Lower lobe of right lung (tissue), 2 donors: ENCODE data around the gene TNC. TPM values are rescaled to one million over a fixed set of nuclear protein-coding genes. Genes with fewer than 3 reads are reported as not detected.

Experiments used
- ATAC-seq, 2 donors: fragments of 200-7000 bp; cut with Tn5 transposase; one replicate each; pipeline ENCODE4 v1.9.1; 2020 to 2022; ENCODE audit warnings: mild to moderate bottlenecking in 2 of 2, moderate library complexity in 2 of 2
- DNase-seq: peaks from one replicate; pipeline ENCODE4 v3.0.0-alpha.2; 2020
- H3K27ac ChIP-seq: fragments of 200-600 bp; one replicate; pipeline ENCODE4 v1.8.0; 2022
- H3K27me3 ChIP-seq: fragments of 200-600 bp; one replicate; pipeline ENCODE4 v1.8.0; 2022; ENCODE audit warnings: low read depth
- H3K36me3 ChIP-seq: fragments of 200-600 bp; one replicate; pipeline ENCODE4 v1.8.0; 2022; ENCODE audit warnings: mild to moderate bottlenecking
- H3K4me1 ChIP-seq: fragments of 200-600 bp; one replicate; pipeline ENCODE4 v1.8.0; 2022
- H3K4me3 ChIP-seq: fragments of 200-600 bp; one replicate; pipeline ENCODE4 v1.8.0; 2022; ENCODE audit warnings: mild to moderate bottlenecking
- H3K9me3 ChIP-seq: fragments of 200-600 bp; one replicate; pipeline ENCODE4 v1.8.0; 2022
- intact Hi-C: fragments of 100-400 bp; cut with DNase I; formaldehyde crosslinking; loops from one replicate; pipeline ENCODE4 v1.11.0; 2022
- total RNA-seq: library from RNA; stranded (reverse); fragmentation: NEBNext Ultra II Directional; extraction: Animal tissue kit (Norgen Biotek cat#: 25700); gene quantifications from one replicate; pipeline ENCODE4 v1.2.1, GENCODE V29; 2021
- TF ChIP-seq, protein P1 (sequence below): fragments of 200-600 bp; IDR thresholded peaks from one replicate; pipeline ENCODE4 v1.8.0; 2022; ENCODE audit warnings: antibody characterized with exemption, mild to moderate bottlenecking
- donor health status: DM: no; HTN: yes; CAD: no; lungs with severe emphysema.

Gene TNC
- total RNA-seq, 1 donor from 2014 or later, result 18.5 TPM

DNA sequence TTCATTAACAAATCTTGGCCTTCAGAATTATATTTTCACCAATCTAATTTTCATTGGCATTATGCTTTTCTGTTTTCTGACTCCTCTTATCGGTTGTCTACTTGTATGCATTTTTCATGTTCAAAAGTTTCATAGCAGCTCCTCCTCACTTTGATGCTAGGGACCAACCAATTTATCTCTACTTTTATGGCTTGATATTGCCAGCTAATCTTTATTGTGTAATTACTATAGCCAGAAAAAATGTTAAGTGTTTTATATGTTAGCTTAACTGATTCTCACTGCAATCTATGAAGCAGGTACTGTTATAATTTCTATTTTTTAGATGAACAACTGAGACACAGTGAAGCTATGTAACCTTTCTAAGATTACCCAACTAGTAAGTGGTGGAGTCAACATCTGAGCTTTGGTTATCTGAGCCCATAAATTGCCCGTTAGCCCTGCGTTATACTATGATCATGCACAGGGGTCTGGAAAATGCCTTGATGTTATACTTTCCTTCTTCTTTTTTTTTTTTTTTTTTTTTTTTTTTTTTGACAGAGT lies 34.4 kb upstream of the TNC start:
- no peak for ATAC-seq
- Histone ChIP-seq H3K27ac (no peak overlapping the region), H3K36me3 (no peaks in the 10 kb centered on the region), H3K27me3 (no peaks in the 10 kb centered on the region), H3K4me1 (no peaks in the 10 kb centered on the region), H3K9me3 (no peaks in the 10 kb centered on the region), H3K4me3 (no peak overlapping the region)
- no peak for DNase-seq
- intact Hi-C loops, result no loop called here
- TF ChIP-seq, protein P1, sequence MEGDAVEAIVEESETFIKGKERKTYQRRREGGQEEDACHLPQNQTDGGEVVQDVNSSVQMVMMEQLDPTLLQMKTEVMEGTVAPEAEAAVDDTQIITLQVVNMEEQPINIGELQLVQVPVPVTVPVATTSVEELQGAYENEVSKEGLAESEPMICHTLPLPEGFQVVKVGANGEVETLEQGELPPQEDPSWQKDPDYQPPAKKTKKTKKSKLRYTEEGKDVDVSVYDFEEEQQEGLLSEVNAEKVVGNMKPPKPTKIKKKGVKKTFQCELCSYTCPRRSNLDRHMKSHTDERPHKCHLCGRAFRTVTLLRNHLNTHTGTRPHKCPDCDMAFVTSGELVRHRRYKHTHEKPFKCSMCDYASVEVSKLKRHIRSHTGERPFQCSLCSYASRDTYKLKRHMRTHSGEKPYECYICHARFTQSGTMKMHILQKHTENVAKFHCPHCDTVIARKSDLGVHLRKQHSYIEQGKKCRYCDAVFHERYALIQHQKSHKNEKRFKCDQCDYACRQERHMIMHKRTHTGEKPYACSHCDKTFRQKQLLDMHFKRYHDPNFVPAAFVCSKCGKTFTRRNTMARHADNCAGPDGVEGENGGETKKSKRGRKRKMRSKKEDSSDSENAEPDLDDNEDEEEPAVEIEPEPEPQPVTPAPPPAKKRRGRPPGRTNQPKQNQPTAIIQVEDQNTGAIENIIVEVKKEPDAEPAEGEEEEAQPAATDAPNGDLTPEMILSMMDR, result no peak

DNA sequence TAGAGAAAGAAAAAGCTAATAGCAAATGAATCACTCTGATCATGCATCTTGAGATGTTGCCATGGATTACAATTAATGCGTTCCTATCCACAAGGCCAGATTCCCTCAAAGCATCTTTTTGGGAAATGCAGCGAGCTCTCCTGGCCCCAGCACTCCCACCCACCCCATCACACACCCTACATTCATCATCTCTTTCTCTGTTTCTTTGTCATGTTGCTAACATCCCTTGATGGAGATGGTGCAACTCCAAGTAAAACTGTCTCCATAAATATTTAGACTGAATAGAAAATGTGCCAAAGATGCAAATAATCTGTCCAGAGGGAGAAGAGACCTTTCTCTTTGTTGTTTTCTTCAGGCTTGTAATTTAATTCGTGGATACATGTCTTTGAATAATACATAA lies 30.8 kb upstream of the TNC start:
- intact Hi-C loops, result no loop called here
- TF ChIP-seq, protein P1, result no peak
- Histone ChIP-seq H3K4me3 (no peak overlapping the region), H3K27ac (no peak overlapping the region), H3K27me3 (no peaks in the 10 kb centered on the region), H3K36me3 (no peaks in the 10 kb centered on the region), H3K4me1 (no peaks in the 10 kb centered on the region), H3K9me3 (no peaks in the 10 kb centered on the region)
- DNase-seq (no peak), ATAC-seq (no peak)

DNA sequence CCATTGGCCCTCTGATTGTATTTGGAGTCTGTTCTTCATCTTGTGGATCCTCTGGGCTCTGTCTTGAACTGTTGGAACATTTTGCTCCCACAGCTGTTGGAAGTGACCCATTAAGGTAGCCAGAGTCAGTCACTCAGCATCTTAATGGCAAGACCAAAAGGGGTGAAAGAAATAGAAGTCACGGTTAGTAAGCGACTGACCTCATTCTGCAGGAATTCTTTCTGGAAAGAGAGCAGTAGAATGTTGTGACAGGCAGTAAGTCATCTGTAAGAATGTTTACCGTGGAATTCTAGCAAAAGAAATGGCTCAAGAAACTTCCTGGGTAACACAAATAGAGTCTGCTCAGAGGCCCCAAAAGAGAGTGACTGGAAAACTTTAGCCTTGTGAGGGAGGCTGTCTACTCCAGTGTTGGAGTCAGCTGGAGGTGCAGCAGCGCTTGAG lies 28.6 kb upstream of the TNC start:
- H3K27me3 ChIP-seq, result no peaks in the 10 kb centered on the region
- H3K27ac ChIP-seq, result no peak overlapping the region
- ATAC-seq, result peak in 1 of 2 donors; percentile 35

DNA sequence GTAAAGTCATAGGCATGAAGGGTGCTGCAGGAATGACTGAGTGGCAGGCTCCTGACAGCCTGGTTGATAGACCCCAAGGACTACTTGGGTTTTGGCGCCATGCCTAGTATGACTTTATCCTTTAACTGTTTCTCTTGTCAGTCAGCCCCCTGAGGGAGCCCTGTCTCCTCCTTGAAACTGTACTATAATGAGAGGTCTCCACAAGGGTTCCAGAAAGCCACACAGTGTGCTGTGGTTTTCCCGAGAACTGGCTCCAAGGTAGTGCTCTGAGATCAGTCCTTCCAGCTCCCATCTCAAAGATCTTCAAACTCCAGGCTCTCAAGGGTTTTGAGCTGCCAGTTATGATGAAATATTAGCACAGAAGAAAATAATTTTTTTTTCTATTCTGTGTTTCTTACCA lies 26.7 kb upstream of the TNC start:
- no peaks in the 10 kb centered on the region for H3K36me3 ChIP-seq
- DNase-seq, result no peak
- intact Hi-C loops, result no loop called here

More for the DNA sequence above, 28.6 kb upstream of the TNC start:
- H3K4me3 ChIP-seq, result no peak overlapping the region
- H3K36me3 ChIP-seq, result no peaks in the 10 kb centered on the region
- no peak for DNase-seq
- H3K4me1 ChIP-seq, result no peaks in the 10 kb centered on the region
- intact Hi-C loops, result no loop called here
- H3K9me3 ChIP-seq, result no peaks in the 10 kb centered on the region
- TF ChIP-seq, protein P1, result no peak

DNA sequence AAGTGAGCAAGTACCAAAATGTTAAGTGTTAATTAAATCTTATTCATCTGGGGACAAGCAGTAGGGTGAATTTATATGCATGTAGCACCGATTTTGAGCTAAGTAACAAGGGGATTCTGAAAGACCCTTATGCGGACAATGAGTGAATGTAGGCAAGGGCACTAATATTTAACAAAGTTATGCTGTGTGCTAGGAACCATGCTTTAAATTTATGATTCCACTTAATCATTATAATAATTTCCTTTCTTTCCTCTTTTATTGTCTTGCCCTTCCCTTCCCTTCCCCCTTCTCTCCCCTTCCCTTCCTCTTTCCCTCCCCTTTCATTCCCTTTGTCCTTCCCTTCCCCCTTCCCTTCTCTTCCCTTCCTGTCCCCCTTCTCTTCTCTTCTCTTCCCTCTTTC lies 25.7 kb upstream of the TNC start:
- intact Hi-C loops, result no loop called here
- TF ChIP-seq, protein P1, result no peak
- no peak for ATAC-seq
- H3K4me1 ChIP-seq, result no peaks in the 10 kb centered on the region
- no peaks in the 10 kb centered on the region for H3K9me3 ChIP-seq
- no peaks in the 10 kb centered on the region for H3K27me3 ChIP-seq
- H3K36me3 ChIP-seq, result no peaks in the 10 kb centered on the region
- no peak overlapping the region for H3K4me3 ChIP-seq
- H3K27ac ChIP-seq, result no peak overlapping the region
- DNase-seq, result no peak

More for the DNA sequence above, 26.7 kb upstream of the TNC start:
- no peak for ATAC-seq
- no peaks in the 10 kb centered on the region for H3K27me3 ChIP-seq
- TF ChIP-seq, protein P1, result no peak
- H3K27ac ChIP-seq, result no peak overlapping the region
- H3K4me1 ChIP-seq, result no peaks in the 10 kb centered on the region
- no peaks in the 10 kb centered on the region for H3K9me3 ChIP-seq
- H3K4me3 ChIP-seq, result no peak overlapping the region
